Measurements from ENCODE around the gene MLST8.
"Not testable (repeated sequence)": the region's sequence is repeated elsewhere in the genome, so short reads cannot be mapped to it uniquely, and the experiment has no call there.

The MLST8 gene

DNA sequence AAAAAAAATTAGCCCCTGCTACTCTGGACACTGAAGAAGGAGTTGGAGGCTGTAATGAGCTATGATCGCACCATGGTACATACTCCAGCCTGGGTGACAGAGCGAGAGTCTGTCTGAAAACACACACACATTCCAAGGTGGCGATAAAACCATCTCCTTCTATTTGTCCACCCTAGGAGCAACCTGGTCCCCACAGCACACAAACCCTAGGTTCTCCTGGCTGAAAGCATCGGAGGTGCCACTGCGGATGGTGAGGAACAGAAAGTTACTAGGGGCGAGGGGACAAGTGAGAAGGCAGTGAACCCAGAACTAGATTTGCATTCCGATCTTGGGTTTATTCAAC lies 47.5 kb downstream of the MLST8 start:
- TF ChIP-seq, protein P1, sequence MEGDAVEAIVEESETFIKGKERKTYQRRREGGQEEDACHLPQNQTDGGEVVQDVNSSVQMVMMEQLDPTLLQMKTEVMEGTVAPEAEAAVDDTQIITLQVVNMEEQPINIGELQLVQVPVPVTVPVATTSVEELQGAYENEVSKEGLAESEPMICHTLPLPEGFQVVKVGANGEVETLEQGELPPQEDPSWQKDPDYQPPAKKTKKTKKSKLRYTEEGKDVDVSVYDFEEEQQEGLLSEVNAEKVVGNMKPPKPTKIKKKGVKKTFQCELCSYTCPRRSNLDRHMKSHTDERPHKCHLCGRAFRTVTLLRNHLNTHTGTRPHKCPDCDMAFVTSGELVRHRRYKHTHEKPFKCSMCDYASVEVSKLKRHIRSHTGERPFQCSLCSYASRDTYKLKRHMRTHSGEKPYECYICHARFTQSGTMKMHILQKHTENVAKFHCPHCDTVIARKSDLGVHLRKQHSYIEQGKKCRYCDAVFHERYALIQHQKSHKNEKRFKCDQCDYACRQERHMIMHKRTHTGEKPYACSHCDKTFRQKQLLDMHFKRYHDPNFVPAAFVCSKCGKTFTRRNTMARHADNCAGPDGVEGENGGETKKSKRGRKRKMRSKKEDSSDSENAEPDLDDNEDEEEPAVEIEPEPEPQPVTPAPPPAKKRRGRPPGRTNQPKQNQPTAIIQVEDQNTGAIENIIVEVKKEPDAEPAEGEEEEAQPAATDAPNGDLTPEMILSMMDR (IDR thresholded peaks at IDR 0.05; ENCODE audit: control extremely low read depth, extremely low read depth, low read depth, missing control alignments) = no peak
- ChIA-PET POLR2A (interaction anchor here (0.7 to 1.9 kb wide), 4 partner anchors 8 to 288 kb away, joined by 3 to 7 read pairs (median 4); partner anchors contain the start of genes RPS2 and TRAF7), CTCF (interaction anchor here (1.1 to 3.1 kb wide), 6 partner anchors 11 to 249 kb away, joined by 4 to 33 read pairs (median 12); no protein-coding TSS in a partner anchor)
- no peak for DNase-seq (ENCODE audit: extremely low spot score)

DNA sequence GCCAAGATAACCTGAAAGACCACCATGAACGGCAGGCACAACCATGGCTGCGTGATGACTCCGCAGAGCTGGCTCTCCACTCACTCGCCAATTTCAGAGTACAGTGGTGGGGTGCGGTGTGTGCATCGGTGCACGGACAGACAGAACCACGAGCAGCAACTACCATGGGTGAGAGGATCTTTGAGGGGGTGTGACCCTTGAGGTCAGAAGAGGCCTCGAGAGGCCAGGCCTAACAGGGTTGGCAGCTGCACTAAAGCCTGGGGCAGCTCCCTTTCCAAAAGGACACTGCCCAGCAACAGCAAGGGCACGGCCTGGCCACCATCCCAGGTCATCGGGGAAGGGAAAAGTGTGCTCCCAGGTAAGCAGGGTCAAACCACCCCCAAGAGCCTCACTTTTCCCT lies 48.0 kb downstream of the MLST8 start:
- POLR2A ChIA-PET = interaction anchor here (0.7 to 1.1 kb wide), 3 partner anchors 8 to 98 kb away, joined by 3 to 5 read pairs (median 3); partner anchors contain the start of gene TRAF7
- CTCF ChIA-PET = interaction anchor here (2.3 to 3.1 kb wide), 2 partner anchors 10 to 59 kb away, joined by 16 to 33 read pairs; no protein-coding TSS in a partner anchor
- TF ChIP-seq, protein P1 (IDR thresholded peaks at IDR 0.05; ENCODE audit: control extremely low read depth, extremely low read depth, low read depth, missing control alignments) = no peak
- no peak for DNase-seq (ENCODE audit: extremely low spot score)

DNA sequence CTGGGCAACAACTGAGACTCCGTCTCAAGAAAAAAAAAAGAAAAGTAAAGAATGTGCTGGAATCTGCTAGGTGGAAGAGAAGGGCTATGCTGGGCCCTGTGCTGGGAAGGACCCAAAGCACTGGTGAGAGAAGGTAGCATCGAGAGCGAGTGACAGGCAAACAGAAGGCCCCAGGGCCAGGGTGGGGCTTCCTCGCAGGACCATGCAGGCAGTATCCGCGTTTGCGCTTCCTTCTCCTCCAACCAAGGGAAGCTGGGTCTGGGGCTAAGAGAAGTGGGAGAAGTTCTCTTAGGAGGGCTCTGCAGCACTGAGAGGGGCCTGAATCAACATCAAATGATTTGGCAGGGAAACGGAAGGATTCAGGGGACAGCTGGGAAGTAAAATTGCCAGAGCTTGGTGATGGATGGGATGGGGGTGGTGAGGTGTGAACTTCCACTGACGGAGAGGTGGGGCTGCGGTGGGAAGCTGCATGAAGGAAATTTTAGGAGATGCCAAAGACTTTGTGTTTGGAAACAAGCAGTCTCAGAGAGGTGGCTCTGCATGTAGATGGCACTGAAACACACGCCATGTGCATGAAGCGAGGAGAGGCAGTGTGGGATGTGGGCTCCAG lies 51.4 kb downstream of the MLST8 start:
- ChIA-PET CTCF (interaction anchor here (1.5 kb wide), 1 partner anchor 62 kb away, joined by 4 read pairs; no protein-coding TSS in a partner anchor), POLR2A (interaction anchor here (0.9 to 1.6 kb wide), 2 partner anchors 101 to 102 kb away, joined by 3 to 5 read pairs; partner anchors contain the start of gene TRAF7)
- TF ChIP-seq, protein P1 (IDR thresholded peaks at IDR 0.05; ENCODE audit: control extremely low read depth, extremely low read depth, low read depth, missing control alignments) = no peak
- no peak for DNase-seq (ENCODE audit: extremely low spot score)

DNA sequence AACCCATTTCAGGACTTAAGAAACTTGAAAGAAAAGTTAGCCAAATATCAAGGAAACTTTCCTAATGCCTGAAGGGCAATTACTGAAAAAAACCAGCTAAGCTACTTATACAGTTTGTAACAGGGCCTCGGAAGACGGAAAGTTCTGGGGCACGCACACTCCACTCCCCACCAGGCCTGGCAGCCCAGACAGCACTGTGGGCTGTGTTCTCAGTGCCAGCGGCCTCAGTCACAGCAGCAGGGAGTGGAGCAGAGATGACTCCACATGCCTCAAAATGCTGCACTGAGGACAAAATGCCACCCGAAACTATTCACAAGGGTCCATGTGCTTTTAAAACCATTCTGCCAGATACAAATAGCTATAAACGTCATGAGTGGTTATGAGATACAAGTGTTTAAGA lies 52.5 kb downstream of the MLST8 start:
- CTCF ChIA-PET = interaction anchor here (1.5 kb wide), 2 partner anchors 63 to 183 kb away, joined by 3 to 4 read pairs; no protein-coding TSS in a partner anchor
- no peak for DNase-seq (ENCODE audit: extremely low spot score)
- TF ChIP-seq, protein P1 (IDR thresholded peaks at IDR 0.05; ENCODE audit: control extremely low read depth, extremely low read depth, low read depth, missing control alignments) = no peak
- POLR2A ChIA-PET = interaction anchor here (0.5 to 1.6 kb wide), 2 partner anchors 103 to 401 kb away, joined by 3 to 5 read pairs; no protein-coding TSS in a partner anchor

DNA sequence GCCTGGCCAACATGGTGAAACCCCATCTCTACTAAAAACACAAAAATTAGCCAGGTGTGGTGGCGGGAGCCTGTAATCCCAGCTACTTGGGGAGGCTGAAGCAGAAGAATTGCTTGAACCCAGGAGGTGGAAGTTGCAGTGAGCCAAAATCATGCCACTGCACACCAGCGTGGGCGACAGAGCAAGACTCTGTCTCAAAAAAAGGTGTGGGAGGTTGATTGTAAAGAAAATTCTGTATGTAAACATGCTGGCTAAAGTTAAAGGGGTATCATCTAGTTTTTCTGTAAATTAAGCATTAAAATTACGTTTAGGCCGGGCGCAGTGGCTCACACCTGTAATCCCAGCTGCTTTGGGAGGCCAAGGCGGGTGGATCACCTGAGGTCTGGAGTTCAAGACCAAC lies 53.3 kb downstream of the MLST8 start:
- DNase-seq (ENCODE audit: extremely low spot score) = not testable (repeated sequence)
- ChIA-PET POLR2A (interaction anchor here (1.6 kb wide), 1 partner anchor 104 kb away, joined by 5 read pairs; no protein-coding TSS in a partner anchor), CTCF (interaction anchor here (1.2 to 1.8 kb wide), 5 partner anchors 13 to 243 kb away, joined by 3 to 5 read pairs (median 4); no protein-coding TSS in a partner anchor)
